HG03196 (cell line): Measurements from ENCODE around the gene LZTS2.
"Not testable (repeated sequence)": the region's sequence is repeated elsewhere in the genome, so short reads cannot be mapped to it uniquely, and the experiment has no call there.

Experiments used
- ATAC-seq: cut with Tn5 transposase; IDR thresholded peaks from one replicate; pipeline ENCODE4 v1.9.1; 2021; ENCODE audit not compliant: unreplicated experiment

Gene LZTS2

DNA sequence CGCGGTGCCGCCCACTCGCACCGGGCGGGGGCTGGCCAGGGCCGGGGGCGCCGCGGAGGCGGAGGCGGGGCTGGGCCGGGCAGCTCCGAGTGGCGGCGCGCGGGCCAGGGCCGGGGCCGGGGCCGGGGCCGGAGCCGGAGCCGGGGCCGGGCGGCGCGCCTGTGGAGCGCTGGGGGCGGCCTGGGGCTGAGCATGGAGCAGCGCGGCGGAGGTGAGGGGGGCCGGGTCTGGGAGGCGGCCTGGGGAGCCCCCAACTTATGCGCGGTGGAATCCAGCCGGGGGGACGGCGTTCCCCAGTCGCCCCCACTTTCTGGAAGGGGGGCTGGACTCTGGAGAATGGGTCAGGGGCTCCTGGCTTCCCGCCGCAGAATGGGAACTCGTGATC is at the start of gene LZTS2:
LZTS2 (plus strand) TSS at position 67 of the 385 bp plus-strand sequence. CDS start 2,731 bp downstream, outside the sequence.
- ATAC-seq = no peak

GRCh38 chr10:100960251-100960650 is 39.4 kb upstream of the LZTS2 start:
- ATAC-seq = no peak

GRCh38 chr10:100962351-100963080 is 37.1 kb upstream of the LZTS2 start:
- ATAC-seq = no peak

- ATAC-seq = no peak
These were observed 35.8 kb upstream of the LZTS2 start for GRCh38 chr10:100963826-100964225.

- no peak for ATAC-seq
These were observed 33.8 kb upstream of the LZTS2 start for GRCh38 chr10:100965820-100966219.

DNA sequence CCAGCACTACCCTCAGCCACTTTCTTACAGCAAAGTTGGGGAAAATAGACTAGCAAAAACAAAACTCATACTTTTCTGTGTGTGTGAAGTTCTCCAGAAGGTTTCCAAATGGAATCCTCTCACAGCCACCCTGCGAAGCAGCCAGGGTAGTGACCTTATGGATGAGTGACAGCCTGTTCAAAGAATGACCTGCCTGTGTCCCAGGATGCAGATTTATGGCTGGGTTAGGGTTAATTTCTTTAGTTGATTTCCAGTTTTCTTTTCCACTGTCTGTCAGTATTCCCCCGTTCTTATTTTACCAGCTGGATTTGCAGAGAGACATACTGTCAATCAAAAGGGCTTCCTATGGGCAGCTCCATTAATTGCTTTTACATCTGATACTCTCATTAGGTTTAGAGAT is 32.7 kb upstream of the LZTS2 start:
- ATAC-seq = no peak

DNA sequence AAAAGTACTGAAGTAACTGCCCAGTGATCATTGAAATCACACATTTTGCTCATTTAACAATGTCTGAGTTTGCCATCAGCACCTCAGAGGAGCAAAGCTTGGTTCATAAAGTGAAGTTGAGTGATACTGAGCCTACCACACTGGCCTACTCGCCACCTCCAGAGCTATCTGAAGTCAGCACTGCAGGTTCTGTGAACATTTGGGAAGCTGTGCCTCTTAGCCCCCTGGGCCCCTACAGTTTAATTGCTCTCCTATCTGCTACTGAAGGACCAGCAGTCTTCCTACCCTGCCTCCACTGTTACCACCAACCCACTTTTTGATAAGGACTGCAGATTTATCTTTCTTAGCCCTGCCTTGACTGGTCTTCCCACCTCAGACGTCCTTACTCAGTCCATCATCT is 32.3 kb upstream of the LZTS2 start:
- ATAC-seq = no peak

DNA sequence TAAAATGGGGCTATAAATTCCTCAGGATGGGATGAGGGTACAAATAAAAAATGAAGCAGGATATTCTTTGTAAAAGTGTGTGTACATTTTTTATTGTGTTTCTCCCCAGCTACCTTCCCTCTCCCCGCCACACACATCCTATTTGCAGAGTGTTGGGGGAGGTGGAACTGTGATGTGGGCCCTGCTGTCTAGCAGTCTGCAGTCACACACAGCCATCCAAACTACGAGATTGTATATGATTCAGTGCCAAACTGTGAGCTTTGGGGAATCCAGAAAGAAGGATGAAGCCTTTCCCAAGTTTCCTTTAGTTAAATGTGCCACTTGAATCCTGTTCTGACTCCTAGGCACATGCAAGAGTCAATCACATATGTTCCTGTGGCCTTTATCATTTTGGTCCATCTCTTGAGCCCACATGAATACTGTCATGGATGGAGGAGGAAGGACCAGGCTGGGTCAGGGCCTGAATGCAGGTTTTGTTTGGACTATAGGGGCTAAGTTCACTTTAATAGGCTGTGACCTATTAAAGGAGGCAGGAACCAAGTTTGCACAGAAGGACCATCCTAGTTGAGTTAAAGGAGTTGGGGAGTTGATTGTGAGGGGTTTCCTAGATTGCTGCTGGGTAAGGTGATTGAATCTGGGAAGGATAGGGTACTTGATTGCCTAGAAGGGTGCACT is 31.4 kb upstream of the LZTS2 start:
- ATAC-seq = no peak

- no peak for ATAC-seq
These were observed 30.8 kb upstream of the LZTS2 start for GRCh38 chr10:100968863-100969186.

- no peak for ATAC-seq
These were observed 30.2 kb upstream of the LZTS2 start, which contains the start of gene SEMA4G for GRCh38 chr10:100969187-100970075. Gene SEMA4G (plus strand): TSS chr10:100969504. CDS start chr10:100972913, 3,409 bp downstream.

DNA sequence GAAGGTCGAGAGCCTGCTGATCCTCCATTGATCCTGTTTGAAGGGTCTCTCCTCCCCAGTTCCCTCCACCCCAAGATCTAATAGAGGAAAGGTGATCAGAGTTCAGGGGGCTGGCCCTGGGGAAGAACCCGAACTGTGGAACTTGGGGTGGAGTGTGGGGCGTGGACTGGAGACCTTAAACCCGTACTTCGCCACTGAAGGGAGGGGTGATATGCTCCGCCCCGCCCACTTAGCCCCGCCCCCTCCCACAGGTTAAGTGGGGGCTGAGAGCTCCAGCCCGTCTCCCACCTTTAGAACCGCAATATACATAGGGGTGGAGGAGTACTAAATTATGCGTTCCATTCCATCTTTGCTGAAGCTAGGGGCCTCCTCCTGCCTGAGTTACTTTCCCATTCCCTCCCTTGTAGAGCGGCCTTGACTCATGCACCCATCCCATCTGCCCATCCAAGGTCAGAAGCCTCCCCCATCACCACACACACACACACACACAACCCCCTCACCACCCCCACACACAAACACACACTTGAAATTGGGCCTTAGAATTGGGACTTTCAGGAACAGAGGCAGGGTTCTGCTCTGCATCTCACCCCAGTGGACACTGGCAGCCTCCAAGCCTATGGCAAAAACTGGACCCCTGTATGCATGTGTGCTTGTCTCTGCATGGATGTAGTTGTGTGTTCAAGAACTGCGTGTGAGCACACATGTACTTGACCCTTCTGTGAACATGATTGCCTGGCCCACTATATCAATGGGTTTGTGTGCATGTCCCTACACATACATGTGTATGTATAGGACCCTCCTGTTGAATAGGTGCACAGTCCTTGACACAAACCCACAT is 29.3 kb upstream of the LZTS2 start:
- no peak for ATAC-seq

GRCh38 chr10:100970914-100971811 is 28.4 kb upstream of the LZTS2 start:
- ATAC-seq = no peak

- ATAC-seq = no peak
These were observed 27.3 kb upstream of the LZTS2 start for GRCh38 chr10:100972115-100972903.

GRCh38 chr10:100972904-100973535 is 26.6 kb upstream of the LZTS2 start:
- ATAC-seq = no peak

GRCh38 chr10:100975397-100975796 is 24.2 kb upstream of the LZTS2 start:
- not testable (repeated sequence) for ATAC-seq

GRCh38 chr10:100976906-100977305 is 22.7 kb upstream of the LZTS2 start:
- no peak for ATAC-seq

DNA sequence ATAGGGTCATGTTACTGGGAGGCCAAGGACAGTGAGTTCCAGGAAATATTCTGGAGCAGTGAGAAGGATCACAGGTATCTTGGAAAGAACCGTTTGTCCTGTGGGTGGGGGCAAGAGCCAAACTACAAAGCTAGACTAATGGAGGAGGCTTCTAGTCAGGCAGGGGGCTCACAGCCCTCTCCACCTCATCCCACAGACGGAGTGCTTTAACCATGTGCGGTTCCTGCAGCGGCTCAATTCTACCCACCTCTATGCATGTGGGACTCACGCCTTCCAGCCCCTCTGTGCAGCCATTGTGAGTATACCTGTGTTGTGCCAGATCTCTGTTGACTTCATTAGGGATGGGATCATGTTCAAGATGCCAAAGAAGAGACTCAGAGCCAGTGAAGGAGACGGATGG is 22.2 kb upstream of the LZTS2 start:
- no peak for ATAC-seq

- no peak for ATAC-seq
These were observed 21.3 kb upstream of the LZTS2 start for GRCh38 chr10:100978121-100978900.
